D721Med (cell line): Measurements from ENCODE around the gene CD40.

Experiments
- DNase-seq: peaks from one replicate; pipeline ENCODE4 v3.0.0; 2011; ENCODE audit warnings: low spot score; ENCODE audit not compliant: insufficient read length
- FAIRE-seq: peaks from 2 replicates; lab custom pipeline; 2011; peaks lifted over from hg19 to GRCh38; lab: Jason Lieb, UNC
- TF ChIP-seq, protein P1 (sequence below): IDR thresholded peaks from 2 replicates; pipeline ENCODE4 v1.5.1; 2012; ENCODE audit warnings: mild to moderate bottlenecking, control low read depth; ENCODE audit not compliant: insufficient read depth; ENCODE audit errors: missing control alignments

The CD40 gene

GRCh38 chr20:46122516-46123481, 4.7 kb downstream of the CD40 start:
- FAIRE-seq (no peak), DNase-seq (no peak)
- TF ChIP-seq, protein P1, sequence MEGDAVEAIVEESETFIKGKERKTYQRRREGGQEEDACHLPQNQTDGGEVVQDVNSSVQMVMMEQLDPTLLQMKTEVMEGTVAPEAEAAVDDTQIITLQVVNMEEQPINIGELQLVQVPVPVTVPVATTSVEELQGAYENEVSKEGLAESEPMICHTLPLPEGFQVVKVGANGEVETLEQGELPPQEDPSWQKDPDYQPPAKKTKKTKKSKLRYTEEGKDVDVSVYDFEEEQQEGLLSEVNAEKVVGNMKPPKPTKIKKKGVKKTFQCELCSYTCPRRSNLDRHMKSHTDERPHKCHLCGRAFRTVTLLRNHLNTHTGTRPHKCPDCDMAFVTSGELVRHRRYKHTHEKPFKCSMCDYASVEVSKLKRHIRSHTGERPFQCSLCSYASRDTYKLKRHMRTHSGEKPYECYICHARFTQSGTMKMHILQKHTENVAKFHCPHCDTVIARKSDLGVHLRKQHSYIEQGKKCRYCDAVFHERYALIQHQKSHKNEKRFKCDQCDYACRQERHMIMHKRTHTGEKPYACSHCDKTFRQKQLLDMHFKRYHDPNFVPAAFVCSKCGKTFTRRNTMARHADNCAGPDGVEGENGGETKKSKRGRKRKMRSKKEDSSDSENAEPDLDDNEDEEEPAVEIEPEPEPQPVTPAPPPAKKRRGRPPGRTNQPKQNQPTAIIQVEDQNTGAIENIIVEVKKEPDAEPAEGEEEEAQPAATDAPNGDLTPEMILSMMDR, result no peak

GRCh38 chr20:46123482-46124245, 5.5 kb downstream of the CD40 start:
- TF ChIP-seq, protein P1, result no peak
- DNase-seq, result no peak
- FAIRE-seq, result no peak

GRCh38 chr20:46126440-46127056, 8.4 kb downstream of the CD40 start:
- DNase-seq, result no peak
- TF ChIP-seq, protein P1, result no peak
- FAIRE-seq, result no peak

GRCh38 chr20:46127396-46128010, 9.4 kb downstream of the CD40 start:
- TF ChIP-seq, protein P1, result no peak
- FAIRE-seq (no peak), DNase-seq (no peak)

DNA sequence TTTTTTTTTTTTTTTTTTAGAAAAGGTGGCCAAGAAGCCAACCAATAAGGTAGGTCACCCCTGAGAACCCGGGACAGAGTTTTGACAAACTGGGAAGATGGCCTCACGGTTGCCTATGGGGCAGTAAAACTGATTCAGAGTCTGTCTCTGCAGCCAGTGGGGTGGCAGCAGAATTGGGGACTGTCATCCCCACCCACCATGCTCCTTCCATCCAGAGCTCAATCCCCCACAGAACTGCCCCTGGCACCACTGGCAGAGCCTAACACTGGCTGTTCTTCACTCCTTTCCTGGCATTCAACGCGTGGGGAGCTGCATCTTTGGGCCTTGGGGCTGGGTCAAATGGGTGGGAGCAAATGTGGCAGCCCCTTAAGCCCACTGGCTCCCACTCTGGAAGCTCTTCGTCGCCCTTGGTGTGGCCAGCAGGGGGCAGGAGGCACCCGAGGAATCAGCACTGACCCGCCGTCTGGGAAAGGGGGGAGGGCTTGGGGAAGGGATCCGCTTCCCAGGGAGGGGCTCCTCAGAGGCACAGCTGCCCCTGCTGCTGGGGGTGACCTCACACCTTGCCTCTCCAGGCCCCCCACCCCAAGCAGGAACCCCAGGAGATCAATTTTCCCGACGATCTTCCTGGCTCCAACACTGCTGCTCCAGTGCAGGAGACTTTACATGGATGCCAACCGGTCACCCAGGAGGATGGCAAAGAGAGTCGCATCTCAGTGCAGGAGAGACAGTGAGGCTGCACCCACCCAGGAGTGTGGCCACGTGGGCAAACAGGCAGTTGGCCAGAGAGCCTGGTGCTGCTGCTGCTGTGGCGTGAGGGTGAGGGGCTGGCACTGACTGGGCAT, 10.4 kb downstream of the CD40 start:
- TF ChIP-seq, protein P1, result peak; percentile 76
- FAIRE-seq (no peak), DNase-seq (peak; percentile 86)

GRCh38 chr20:46129955-46130481, 11.9 kb downstream of the CD40 start:
- no peak for FAIRE-seq
- TF ChIP-seq, protein P1, result no peak
- no peak for DNase-seq
